ENCODE data around the gene AOX1. TPM values are rescaled to one million over a fixed set of nuclear protein-coding genes. Genes with fewer than 3 reads are reported as not detected.

The AOX1 gene
- total RNA-seq, 4 donors from 2014 or later: 212 to 567 (median 276) TPM

- no peak for TF ChIP-seq CTCF (IDR thresholded peaks at IDR 0.05; ENCODE audit: low read depth)
These were observed 6.7 kb downstream of the AOX1 start for GRCh38 chr2:200592406-200593075.

- no peak for TF ChIP-seq CTCF (IDR thresholded peaks at IDR 0.05; ENCODE audit: low read depth)
These were observed 8.1 kb downstream of the AOX1 start for GRCh38 chr2:200593905-200594304.

- TF ChIP-seq CTCF (IDR thresholded peaks at IDR 0.05; ENCODE audit: low read depth): no peak
These were observed 10.1 kb downstream of the AOX1 start for GRCh38 chr2:200595913-200596312.

- TF ChIP-seq CTCF (IDR thresholded peaks at IDR 0.05; ENCODE audit: low read depth): no peak
These were observed 11.2 kb downstream of the AOX1 start for GRCh38 chr2:200596774-200597570.

- no peak for TF ChIP-seq CTCF (IDR thresholded peaks at IDR 0.05; ENCODE audit: low read depth)
These were observed 13.4 kb downstream of the AOX1 start for GRCh38 chr2:200599206-200599605.

- TF ChIP-seq CTCF (IDR thresholded peaks at IDR 0.05; ENCODE audit: low read depth): no peak
These were observed 14.9 kb downstream of the AOX1 start for GRCh38 chr2:200600549-200601225.

- TF ChIP-seq CTCF (IDR thresholded peaks at IDR 0.05; ENCODE audit: low read depth): no peak
These were observed 16.8 kb downstream of the AOX1 start for GRCh38 chr2:200602584-200602983.
